ENCODE data around the gene PDE1C. TPM values are rescaled to one million over a fixed set of nuclear protein-coding genes. Genes with fewer than 3 reads are reported as not detected.

Gene PDE1C
- total RNA-seq, 2 donors from 2014 or later = not detected

DNA sequence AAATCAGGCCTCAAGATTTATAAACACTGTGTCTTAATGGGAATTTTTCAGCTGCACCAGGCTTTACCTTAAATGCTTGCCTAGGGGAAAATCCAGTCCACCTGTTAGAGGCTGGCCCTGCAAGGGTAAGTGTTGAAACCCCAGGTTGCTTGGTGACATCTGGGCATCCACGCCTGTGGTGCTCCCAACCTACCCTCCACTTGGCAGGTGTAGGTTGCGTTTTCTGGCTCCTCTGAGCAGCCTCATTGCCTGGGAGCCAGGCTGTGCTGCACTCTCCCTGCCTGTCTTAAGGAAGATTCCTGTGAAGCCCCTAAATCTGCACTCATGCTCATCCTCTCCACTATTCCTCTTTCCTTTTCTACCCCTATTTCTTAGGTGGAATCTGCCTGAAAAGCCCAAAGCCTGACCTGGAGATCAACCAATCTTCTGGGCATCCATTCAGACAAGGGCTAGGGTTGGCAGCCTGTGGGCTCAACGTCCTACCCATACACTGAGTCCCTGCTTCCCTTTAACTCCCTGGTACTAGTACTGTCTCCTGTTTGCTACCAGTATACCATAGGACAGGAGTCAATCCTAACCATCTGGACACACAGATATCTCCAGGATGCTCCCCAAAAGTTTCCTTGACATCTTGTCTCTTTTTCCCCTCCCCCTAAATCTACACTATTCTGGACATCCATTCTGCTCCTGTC lies 150.4 kb downstream of the PDE1C start:
- Mint-ChIP-seq H3K36me3 (no peaks in the 10 kb centered on the region), H3K9me3 (peaks cover 10 to 11% of the 10 kb centered on the region in 2 donors), H3K27ac (no peak overlapping the region)
- no peak for ATAC-seq
- DNase-seq (ENCODE audit: low spot score in 2 of 2) = no peak

DNA sequence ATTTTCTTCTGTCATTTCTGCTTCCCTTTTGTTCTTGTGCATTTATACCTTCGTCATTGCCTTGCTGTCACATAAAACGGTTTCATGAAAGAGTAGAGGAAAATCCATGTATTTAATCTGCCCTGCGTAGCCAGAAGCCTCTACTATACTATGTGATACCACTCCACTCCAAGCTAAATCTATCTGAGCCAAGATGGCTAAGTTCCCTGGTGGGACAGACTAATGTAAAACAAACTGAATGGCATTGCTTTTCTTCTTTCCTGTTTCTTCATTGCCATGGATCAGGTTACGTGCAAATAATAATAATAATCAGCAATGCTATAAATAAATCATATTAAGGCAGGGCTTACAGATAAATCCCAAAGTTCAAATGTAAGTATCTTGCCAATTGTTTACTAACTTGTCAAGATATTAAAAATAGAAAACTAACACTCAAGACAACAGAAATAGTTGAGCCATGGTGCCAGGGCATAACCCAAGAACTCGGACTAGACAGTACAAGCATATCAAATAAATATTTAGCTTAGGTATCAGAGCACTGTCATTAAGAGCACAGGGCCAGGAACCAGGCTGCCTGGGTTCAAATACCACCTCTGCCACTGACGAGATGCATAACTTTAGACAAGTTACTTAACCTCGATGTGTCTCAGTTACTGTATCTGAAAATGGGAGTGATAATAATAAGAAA lies 151.4 kb downstream of the PDE1C start:
- DNase-seq (ENCODE audit: low spot score in 2 of 2) (no peak), ATAC-seq (no peak)
- no peaks in the 10 kb centered on the region for H3K36me3 Mint-ChIP-seq
- H3K27ac Mint-ChIP-seq = no peak overlapping the region
- H3K9me3 Mint-ChIP-seq = peaks cover 8 to 10% of the 10 kb centered on the region in 2 donors

DNA sequence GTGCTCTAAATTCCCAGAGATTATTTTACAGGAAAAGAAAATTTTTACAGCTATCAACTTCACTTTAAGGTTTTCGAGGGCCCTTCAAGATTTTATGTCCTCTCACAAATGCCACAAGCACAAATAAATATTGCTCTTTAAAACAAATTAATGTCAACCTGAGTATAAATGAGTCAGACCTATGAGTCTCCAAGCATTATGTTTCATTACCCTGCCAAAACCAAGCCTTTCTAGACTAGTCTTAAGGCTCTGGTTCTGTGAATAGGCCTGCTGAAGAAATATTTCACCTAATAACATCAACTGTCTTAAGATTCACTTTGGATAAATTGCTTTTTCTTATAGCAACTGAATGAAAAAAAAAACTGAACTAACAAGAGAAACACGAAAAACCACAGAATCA lies 153.0 kb downstream of the PDE1C start:
- Mint-ChIP-seq H3K27ac (no peak overlapping the region), H3K36me3 (no peaks in the 10 kb centered on the region), H3K9me3 (peaks cover 8 to 10% of the 10 kb centered on the region in 2 donors)
- no peak for ATAC-seq
- no peak for DNase-seq (ENCODE audit: low spot score in 2 of 2)

DNA sequence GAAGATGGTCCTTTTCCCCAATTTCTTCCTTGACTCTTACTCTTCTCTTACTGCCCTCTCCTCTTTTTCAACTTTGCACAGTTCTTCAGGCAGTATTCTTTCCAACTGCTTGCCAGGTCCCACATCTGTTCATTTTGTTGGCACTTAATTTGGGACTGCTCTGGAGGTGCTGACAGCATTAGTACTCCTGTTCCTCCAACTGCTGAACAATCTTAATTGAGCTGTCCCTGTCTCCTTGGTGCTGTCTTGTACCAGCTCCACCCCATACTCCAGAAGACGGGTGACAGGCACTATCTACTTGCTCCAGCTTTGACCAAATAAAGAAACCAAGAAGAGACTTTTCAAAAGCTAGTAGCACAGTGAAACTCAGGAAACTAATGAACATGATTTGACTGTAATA lies 160.0 kb downstream of the PDE1C start:
- Mint-ChIP-seq H3K9me3 (peaks cover 10 to 11% of the 10 kb centered on the region in 2 donors), H3K36me3 (no peaks in the 10 kb centered on the region), H3K27ac (no peak overlapping the region)
- ATAC-seq = no peak
- no peak for DNase-seq (ENCODE audit: low spot score in 2 of 2)

DNA sequence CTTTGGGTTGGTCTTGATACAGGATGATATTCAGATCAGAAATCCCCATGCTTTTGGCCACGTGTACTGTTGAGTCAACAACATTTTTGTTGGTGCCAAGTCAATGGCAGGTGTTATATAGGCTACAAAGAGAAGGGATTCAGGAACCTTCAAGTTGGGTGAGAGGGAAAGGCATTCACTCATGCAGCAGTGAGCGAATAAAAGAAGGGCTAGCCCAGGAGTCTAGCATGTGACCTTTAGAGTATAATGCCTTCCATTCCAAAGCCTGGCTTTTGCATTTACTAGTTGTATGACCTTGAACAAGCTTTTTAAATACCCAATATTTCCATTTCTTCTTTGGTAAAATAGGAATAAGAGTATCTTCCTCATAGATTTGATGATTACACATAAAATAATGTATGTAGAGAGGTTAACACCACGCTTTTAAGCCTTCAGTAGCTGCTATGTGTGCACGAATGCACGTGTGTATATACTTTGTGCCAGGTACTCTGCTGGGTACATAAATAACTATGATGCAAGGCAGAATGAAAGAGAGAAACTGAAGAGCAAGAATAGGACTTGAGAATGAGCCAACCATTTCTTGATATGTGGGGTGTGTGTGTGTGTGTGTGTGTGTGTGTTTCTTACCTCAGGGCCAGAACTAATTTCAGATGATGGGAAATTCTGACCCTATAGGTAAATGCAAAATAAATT lies 163.6 kb downstream of the PDE1C start:
- no peak for DNase-seq (ENCODE audit: low spot score in 2 of 2)
- Mint-ChIP-seq H3K9me3 (peaks cover 7 to 8% of the 10 kb centered on the region in 2 donors), H3K36me3 (no peaks in the 10 kb centered on the region), H3K27ac (no peak overlapping the region)
- ATAC-seq = no peak

DNA sequence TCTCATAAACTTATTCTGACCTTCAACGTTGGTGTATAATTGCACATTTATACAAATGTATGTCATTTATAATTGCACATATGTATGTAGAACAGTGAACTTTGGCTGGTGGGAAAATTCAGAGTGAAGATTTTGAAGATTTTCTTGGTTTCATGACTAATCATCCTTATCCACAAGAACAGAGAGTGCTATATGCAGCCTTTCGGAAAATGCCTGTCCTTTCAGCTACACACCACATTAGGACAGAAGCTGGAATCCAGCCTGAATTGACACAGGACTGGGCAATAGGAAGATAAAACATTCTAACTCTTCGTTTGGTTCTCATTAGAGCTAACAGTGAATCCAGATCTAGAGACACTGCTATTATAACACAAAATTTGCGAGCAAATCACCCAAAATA lies 166.2 kb downstream of the PDE1C start:
- no peaks in the 10 kb centered on the region for H3K36me3 Mint-ChIP-seq
- no peak for DNase-seq (ENCODE audit: low spot score in 2 of 2)
- H3K27ac Mint-ChIP-seq = no peak overlapping the region
- no peak for ATAC-seq
- H3K9me3 Mint-ChIP-seq = peaks cover 0 to 4% of the 10 kb centered on the region in 2 donors

DNA sequence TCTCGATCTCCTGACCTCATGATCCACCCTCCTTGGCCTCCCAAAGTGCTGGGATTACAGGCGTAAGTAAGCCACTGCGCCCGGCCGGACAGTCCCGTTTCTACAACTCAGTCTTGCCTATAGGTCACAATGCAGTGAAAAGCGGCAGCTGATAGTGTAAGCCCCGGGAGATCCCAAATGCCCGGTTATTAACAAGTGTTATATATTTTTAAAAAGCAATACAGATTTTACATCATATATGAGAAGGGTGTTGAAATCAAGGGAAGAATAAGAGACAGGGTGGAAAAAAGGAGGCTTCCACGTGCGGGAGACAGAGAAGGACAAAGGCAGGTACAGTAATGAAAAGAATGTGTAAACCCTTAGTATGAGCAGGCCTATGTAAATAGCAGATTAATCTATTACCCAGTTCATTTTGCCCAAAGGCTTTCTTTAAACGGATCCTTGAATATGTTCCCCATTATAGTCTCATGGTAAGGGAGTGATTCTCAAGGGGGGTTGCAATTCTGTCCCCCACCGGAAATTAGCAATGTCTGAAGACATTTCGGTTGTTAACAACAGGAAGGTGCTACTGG lies 170.8 kb downstream of the PDE1C start:
- H3K9me3 Mint-ChIP-seq = peaks cover 7 to 16% of the 10 kb centered on the region in 2 donors

DNA sequence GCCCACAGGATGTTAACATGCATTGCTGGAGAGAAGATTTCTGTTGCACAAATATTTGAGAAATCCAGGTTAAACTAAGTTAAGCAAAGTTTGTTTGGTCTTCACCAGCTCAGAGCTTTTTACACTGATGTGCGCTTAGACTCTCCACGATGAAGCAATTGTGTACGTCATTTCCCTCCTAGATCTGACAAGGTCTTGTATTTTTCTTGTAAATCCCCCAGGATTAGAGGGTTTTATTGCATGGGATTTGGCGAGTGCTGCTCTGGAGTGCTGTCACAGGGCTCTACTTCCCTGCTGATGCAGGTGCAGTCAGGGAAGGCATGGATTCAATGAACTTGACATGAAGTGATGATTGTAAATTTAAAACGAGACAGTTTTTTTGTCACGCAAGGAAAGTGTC lies 173.3 kb downstream of the PDE1C start:
- Mint-ChIP-seq H3K27ac (no peak overlapping the region), H3K36me3 (no peaks in the 10 kb centered on the region), H3K9me3 (peaks cover 7 to 16% of the 10 kb centered on the region in 2 donors)
- DNase-seq (ENCODE audit: low spot score in 2 of 2) (no peak), ATAC-seq (no peak)

More for the DNA sequence above, 170.8 kb downstream of the PDE1C start:
- no peaks in the 10 kb centered on the region for H3K36me3 Mint-ChIP-seq
- H3K27ac Mint-ChIP-seq = no peak overlapping the region
- no peak for ATAC-seq
- DNase-seq (ENCODE audit: low spot score in 2 of 2) = no peak

DNA sequence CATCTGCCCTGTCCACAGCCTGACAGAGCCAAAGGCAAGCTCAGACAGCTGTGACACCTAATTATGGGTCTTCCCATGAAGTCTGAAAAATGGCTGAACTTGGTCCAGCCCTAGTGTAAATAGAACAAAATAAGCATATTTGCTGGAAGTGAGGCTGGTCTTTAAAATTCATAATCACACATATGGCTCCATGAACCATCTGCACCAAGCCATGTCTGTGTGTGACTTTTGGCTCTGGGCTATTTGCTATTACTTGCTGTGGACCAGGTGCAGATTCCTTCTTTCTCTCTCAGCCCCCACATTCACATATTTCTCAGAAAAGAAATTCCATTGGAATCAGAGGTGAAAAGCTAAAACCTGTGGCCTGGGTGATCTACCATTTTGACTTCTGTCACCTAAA lies 175.9 kb downstream of the PDE1C start:
- Mint-ChIP-seq H3K27ac (no peak overlapping the region), H3K9me3 (peaks cover 7 to 16% of the 10 kb centered on the region in 2 donors), H3K36me3 (no peaks in the 10 kb centered on the region)
- ATAC-seq (no peak), DNase-seq (ENCODE audit: low spot score in 2 of 2) (no peak)

DNA sequence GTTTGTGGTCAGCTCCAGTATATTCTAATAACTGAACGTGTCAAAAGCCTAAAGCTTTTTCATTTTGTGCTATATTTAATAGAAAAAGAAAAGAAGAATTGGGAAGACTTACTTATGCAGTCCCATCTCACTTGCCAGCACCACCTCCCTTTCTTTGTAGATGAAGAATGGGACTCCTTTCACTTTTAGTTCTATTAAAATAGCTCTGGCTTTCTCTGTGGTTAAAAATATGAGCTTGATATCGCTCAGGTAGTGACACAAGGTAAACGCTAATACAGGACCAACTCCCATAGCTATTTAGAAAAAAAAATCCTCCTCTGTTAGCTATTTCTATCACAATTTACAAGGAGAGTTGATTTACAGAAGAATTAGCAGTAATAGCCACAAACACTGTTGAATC lies 176.8 kb downstream of the PDE1C start:
- DNase-seq (ENCODE audit: low spot score in 2 of 2) (no peak), ATAC-seq (no peak)
- Mint-ChIP-seq H3K27ac (no peak overlapping the region), H3K9me3 (peaks cover 7 to 16% of the 10 kb centered on the region in 2 donors), H3K36me3 (no peaks in the 10 kb centered on the region)

DNA sequence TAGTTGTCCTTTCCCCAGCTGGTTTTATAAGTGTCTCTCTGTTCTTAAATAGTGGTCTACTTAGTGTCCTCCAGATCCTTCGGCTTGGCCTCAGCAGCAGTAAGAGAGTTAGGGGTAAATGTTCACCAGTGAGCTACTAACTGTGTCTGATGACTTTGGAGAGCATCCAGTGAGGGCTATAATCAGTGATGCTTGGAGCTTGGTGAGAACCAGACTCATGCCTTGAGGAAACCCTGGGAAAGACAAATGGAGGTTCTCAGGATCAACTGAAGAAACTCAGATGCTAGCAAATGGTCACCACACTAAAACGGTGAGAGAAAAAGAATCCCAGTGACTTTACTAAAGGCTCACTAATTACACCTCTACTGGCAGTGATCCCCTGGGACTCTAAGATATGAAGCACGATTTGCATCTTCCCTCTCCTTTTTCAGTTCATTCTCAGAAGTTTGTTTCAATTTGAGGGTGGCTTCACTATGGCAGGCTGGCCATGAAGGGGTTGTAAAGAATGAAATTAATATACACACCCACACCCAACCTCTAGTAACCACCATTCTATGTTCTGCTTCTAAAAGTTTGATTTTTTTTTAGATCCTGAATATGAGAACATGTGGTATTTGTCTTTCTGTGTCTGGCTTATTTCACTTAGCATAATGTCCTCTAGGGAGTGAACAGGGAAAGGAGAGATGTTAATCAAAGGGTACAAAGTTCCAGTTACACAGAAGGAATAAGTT lies 177.9 kb downstream of the PDE1C start:
- ATAC-seq (no peak), DNase-seq (ENCODE audit: low spot score in 2 of 2) (no peak)
- Mint-ChIP-seq H3K9me3 (peaks cover 7 to 16% of the 10 kb centered on the region in 2 donors), H3K36me3 (no peaks in the 10 kb centered on the region), H3K27ac (peak overlapping the region in 1 of 2 donors; percentile 50)

DNA sequence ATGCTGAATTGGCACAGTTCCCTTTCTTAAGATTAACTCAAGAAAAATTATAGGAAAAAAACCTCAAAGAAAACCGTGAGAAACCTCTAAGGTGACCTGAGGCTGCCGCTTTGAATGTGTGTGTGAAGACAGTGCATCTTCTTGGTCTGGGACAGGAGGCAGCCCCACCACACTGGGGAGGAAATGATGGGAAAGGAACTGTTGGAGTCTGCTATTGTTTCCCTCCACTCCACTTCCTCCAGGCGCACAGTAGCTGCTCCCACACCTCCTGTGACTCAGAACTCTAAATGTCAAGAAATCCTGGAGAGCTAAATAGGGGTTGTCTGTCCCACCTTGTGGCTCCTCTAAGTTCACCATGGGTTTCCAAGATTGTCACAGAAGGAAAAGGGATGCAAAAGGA lies 179.4 kb downstream of the PDE1C start:
- H3K9me3 Mint-ChIP-seq = peaks cover 15 to 21% of the 10 kb centered on the region in 2 donors
- ATAC-seq = no peak
- DNase-seq (ENCODE audit: low spot score in 2 of 2) = no peak
- peaks cover 0 to 10% of the 10 kb centered on the region in 2 donors for H3K36me3 Mint-ChIP-seq
- H3K27ac Mint-ChIP-seq = no peak overlapping the region

DNA sequence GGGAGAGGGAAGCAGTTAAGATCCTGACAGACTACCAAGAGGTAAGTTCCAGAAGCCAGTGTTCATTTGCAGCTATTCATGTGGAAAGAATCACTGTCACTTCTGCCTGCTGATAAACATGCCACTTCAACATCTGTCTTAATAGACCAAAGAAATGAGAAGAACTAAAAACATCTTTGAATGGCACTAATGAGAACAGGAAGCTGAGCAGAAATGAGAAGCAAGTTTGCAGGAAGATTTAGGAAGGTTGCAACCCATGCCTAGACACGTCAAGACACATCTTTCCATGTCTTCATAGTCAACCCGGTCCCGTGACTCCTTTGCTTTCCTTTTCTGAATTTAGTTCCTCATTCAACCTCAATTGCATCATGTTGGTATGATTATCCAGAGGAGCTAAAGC lies 180.0 kb downstream of the PDE1C start:
- DNase-seq (ENCODE audit: low spot score in 2 of 2) (no peak), ATAC-seq (no peak)
- H3K36me3 Mint-ChIP-seq = peaks cover 0 to 10% of the 10 kb centered on the region in 2 donors
- peaks cover 11 to 23% of the 10 kb centered on the region in 2 donors for H3K9me3 Mint-ChIP-seq
- H3K27ac Mint-ChIP-seq = no peak overlapping the region

DNA sequence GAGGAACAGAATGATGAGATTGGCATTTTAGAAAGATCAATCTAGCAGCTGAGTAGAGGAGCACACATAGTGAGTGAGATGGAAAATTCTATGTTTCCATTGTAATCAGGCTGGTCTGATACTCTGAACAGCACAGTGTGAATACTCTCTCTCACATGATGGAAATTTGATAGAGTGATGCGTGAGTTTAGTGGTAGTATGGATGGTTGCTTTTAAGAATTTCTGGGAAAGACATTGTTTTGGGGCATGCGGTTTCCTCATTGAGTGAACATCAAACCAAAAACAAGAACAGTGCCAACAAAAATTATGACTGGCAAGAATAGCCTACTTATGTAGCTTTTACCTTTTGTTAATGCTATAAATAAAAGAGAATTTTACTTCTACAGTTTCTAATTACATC lies 183.2 kb downstream of the PDE1C start:
- Mint-ChIP-seq H3K9me3 (peaks cover 17 to 20% of the 10 kb centered on the region in 2 donors), H3K27ac (no peak overlapping the region), H3K36me3 (peaks cover 5 to 10% of the 10 kb centered on the region in 2 donors)
- ATAC-seq (no peak), DNase-seq (ENCODE audit: low spot score in 2 of 2) (no peak)

DNA sequence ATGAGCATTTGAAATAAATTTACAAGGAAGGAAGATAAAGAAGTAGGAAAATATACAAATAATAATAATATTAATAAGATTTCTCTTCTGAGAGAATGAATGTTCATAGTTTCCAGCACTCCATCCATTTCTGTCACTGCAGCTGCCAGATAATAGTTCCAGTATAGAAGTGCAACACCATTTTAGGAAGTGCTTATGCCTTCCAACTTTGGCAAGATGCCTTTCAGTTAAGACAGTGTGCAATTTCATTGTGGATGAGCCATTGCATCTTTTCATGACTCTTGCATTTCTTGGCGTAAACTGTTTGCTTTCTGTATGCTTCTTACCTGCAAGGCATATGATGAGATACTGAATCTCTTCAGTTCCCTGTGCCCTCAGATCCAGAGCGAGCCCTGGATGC lies 185.0 kb downstream of the PDE1C start:
- DNase-seq (ENCODE audit: low spot score in 2 of 2) = no peak
- Mint-ChIP-seq H3K9me3 (peaks cover 20 to 23% of the 10 kb centered on the region in 2 donors), H3K36me3 (peaks cover 5 to 10% of the 10 kb centered on the region in 2 donors), H3K27ac (no peak overlapping the region)
- no peak for ATAC-seq

DNA sequence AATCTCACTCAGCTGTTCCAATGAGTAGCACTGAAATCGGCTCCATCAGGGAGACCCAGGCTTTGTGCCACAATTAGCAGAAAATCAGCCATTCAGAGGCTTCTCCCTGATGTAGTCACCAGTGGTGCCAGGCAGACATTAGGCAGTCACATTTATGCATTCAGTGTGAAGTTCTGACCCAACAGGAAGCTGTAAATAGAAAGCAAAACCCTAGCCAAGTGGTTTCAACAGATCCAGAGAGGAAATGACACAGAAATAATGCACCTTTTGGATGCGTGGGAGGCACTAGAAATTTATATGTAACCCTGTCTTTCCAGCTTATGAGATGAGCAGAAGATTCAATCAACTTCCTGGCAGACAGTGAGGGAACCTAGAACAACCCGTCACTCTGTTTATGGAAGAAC lies 186.4 kb downstream of the PDE1C start:
- Mint-ChIP-seq H3K27ac (no peak overlapping the region), H3K36me3 (peaks cover 5 to 10% of the 10 kb centered on the region in 2 donors), H3K9me3 (peaks cover 20 to 23% of the 10 kb centered on the region in 2 donors)
- peak in 1 of 2 donors; percentile 30 for ATAC-seq
- DNase-seq (ENCODE audit: low spot score in 2 of 2) = no peak

All from activated naive CD4-positive, alpha-beta T cell treated with anti-CD3 and anti-CD28 coated beads, Interleukin-2, amount 50 U/mL, for 72 hours (primary cell).